GM18951 (cell line): ENCODE measurements around the gene WWP2.
"Not testable (repeated sequence)": the region's sequence is repeated elsewhere in the genome, so short reads cannot be mapped to it uniquely, and the experiment has no call there.

Experiments used
- POLR2A ChIP-seq: IDR thresholded peaks from 4 replicates; pipeline ENCODE4 v1.6.1; 2011; ENCODE audit warnings: mild to moderate bottlenecking; ENCODE audit not compliant: insufficient read length, insufficient read depth; ENCODE audit errors: extremely low read depth
- in situ Hi-C: fragments of 300-500 bp; cut with MboI; formaldehyde crosslinking; loops from one replicate; pipeline ENCODE4 v1.12.0; 2022; ENCODE audit warnings: low sequenced_read_pairs, mixed read lengths, inconsistent platforms; ENCODE audit not compliant: unreplicated experiment

WWP2 gene

GRCh38 chr16:69820926-69821541 lies 58.9 kb downstream of the WWP2 start:
- in situ Hi-C loops = no loop called here
- TF ChIP-seq POLR2A = no peak

DNA sequence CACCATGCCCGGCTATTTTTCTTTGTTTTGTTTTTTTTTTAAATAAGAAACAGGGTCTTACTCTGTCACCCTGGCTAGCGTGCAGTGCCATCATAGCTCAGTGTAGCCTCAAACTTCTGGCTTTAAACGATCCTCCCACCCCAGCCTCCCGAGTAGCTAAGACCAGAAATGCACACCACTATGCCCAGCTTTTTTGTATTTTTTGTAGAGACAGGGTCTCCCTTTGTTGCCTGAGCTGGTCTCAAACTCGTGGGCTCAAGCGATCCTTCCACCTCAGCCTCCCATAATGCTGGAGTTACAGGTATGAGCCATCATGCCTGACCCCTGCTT lies 59.7 kb downstream of the WWP2 start:
- in situ Hi-C loops = no loop called here
- no peak for TF ChIP-seq POLR2A

DNA sequence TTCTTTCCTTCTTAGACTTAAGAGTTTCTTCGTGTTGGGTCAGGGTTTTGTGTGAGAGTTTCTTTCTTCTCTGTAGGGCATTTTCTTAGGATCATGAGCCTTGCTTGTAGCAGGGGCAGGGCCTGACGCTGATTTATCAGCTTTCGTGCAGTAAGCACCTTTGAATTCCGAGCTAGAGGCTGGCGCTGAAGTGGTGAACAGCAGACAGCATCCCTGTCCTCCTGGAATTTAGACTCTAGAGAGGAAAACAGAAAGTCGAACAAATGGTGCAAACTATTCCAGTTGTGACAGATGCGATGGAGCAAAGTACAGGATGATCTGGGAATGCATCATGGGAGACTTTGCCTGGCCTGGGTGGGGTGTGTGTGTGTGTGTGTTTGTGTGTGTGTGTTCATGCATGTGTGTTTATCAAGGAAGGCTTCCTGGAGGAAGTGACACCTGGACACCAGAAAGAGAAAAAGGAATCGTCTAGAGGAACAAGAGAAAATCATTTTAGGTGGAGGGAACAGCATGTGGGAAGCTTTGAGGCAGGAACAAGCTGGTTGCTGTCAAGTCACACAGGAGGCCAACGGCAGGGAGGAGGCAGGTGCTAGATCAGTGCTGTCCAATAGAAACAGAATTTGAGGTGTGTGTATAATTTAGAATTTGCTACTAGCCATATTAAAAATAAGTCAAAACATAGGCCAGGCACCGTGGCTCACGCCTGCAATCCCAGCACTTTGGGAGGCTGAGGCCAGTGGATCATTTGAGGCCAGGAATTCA lies 60.2 kb downstream of the WWP2 start:
- in situ Hi-C loops = no loop called here
- TF ChIP-seq POLR2A = no peak

DNA sequence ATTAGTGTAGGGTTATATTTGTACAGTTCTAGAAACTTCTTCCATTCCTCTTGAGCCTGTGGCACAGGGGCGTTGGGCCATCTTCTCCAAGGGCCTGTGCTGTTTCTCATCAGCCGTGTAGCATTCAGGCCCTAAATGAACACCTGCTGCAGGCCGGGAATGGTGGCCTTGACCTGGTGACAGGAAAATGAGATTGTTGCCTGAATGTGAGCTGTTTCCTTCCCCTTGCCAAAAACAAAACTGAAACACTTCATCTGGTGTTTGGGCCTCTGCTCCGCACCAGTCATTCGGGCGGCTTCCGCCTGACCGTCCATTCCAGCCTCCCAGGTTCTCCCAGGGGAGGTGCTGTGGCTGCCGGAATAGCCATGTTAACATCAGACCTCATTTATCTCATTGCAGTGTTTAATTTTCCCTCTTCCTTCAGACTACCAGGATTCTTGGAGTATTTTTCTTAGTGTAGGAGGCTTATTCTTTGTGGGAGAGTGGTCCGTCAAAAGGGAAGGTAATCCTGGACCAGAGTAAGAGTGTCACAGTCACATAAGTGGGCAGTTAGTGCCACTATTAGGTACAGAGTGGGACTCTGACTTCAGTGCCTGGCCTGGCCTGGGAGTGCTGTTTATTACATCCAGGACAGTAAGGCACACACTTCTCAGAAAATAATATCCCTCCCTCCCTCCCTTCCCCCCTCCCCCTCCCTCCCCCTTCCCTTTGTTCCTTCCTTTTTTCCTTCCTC lies 61.9 kb downstream of the WWP2 start:
- in situ Hi-C loops = no loop called here
- TF ChIP-seq POLR2A = peak; percentile 51

DNA sequence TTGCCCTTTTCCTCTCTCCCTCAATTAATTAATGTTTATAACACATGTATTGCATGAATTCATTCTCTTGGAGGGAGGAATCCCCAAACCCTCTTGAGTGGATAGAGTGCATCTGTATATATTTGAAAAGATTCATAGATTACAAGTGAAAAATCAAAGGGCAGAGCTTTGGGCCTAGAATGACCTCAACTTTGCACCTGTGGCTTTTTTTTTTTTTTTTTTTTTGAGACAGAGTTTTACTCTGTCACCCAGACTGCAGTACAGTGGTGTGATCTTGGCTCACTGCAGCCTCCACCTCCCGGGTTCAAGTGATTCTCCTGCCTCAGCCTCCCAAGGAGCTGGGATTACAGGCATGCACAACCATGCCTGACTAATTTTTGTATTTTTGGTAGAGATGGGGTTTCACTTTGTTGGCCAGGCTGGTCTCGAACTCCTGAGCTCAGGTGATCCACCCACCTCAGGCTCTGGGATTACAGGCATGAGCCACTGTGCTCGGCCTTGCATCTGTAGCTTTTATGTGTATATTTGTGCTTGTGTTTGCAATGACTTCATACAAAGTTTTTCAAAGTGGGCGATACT lies 62.5 kb downstream of the WWP2 start:
- in situ Hi-C loops = not testable (repeated sequence)

DNA sequence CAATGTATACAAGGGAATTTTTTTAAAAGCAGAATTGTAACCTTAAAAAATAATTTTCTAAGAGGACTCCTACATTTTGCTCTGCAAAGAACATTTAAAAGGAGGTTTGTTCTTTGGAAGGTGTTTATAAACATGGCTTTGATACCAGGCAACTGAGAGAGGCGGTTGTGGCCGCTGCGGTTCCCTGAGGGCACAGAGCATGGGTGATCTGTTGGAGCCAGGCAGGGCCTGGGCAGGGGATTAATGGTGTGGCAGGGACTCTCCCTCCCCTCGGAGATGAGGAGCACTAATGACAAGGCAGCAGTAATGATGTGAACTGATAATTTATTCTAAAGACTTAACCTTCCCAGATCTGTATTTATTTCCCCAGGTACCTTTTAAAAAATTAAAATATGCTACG lies 65.4 kb downstream of the WWP2 start:
- no peak for TF ChIP-seq POLR2A
- in situ Hi-C loops = no loop called here

DNA sequence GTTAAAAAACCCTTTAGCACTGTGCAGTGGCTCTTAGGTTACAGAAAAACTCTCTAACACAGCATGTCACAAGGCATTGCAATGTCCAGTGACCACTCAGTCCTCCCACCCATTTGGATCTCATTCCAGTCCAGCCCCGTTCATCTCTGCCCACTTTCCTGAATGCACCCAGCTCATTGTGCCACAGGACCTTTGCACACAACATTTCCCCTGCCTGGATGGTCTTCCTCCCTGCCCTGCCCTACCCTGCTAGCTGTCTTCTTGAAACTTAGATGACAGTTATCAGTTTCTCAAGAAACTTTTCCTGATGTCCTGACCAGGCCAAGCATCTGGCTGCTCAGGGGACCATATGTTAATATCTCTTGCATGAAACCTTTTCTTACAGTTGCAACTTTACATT lies 67.2 kb downstream of the WWP2 start:
- in situ Hi-C loops = no loop called here
- no peak for TF ChIP-seq POLR2A

DNA sequence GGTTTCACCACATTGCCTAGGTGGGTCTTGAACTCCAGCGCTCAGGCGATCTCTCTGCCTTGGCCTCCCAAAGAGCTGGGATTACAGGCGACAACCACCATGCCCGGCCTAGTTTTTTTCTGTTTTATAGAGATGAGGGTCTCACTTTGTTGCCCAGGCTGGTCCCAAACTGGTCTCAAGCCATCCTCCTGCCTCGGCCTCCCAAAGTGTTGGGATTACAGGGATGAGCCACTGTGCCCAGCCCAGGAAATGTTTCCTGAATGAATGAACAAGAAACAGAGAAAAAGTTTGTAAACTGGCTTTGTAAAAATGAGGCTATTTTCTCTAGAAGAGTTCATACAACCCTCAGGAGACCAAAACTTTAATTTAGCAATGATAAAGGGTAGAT lies 68.0 kb downstream of the WWP2 start:
- no peak for TF ChIP-seq POLR2A
- in situ Hi-C loops = no loop called here

- in situ Hi-C loops = no loop called here
- no peak for TF ChIP-seq POLR2A
Measured at GRCh38 chr16:69830534-69831211, 68.5 kb downstream of the WWP2 start.

GRCh38 chr16:69831212-69832123 lies 69.3 kb downstream of the WWP2 start:
- in situ Hi-C loops = no loop called here
- no peak for TF ChIP-seq POLR2A

- TF ChIP-seq POLR2A = no peak
- in situ Hi-C loops = no loop called here
Measured at GRCh38 chr16:69833357-69834282, 71.5 kb downstream of the WWP2 start.
